K562 (cell line): Measurements from ENCODE around the gene CPHXL2. TPM values are rescaled to one million over a fixed set of nuclear protein-coding genes. Genes with fewer than 3 reads are reported as not detected.

Experiments used
- ATAC-seq: fragments of 200-7000 bp; cut with Tn5 transposase; 3 replicates; pipeline ENCODE4 v1.9.1; 2020; ENCODE audit warnings: moderate library complexity
- BruUV-seq: library from RNA; stranded (reverse); fragments of 400-500 nt; replicated peaks from 2 replicates; lab custom pipeline; 2021; lab: Mats Ljungman, UMichigan
- CTCF ChIA-PET: fragments of 300-600 bp; formaldehyde crosslinking; extraction: SDS; loops from one replicate; lab custom pipeline; 2021; ENCODE audit warnings: low intra/inter-chr PET ratio; lab: Yijun Ruan, JAX
- POLR2A ChIA-PET: fragments of 300-600, 350-650 bp; sonication (Branson Sonifier 250); formaldehyde crosslinking; extraction: SDS; loops from one replicate; lab custom pipeline; 2021; ENCODE audit warnings: antibody characterized with exemption, inconsistent platforms; lab: Yijun Ruan, JAX
- DNase-seq, 4 experiments: peaks; one replicate each; pipeline versions ENCODE4 v3.0.0 to v3.0.0-alpha.2; 2011 to 2018; ENCODE audit warnings: low spot score in 3 of 4, mixed read lengths in 3 of 4; ENCODE audit errors: extremely low read depth in 1 of 4
- FAIRE-seq: peaks from 2 replicates; lab custom pipeline; 2011; peaks lifted over from hg19 to GRCh38; lab: Jason Lieb, UNC
- H2AFZ ChIP-seq: 2 replicates; pipeline ENCODE4 v1.6.0; 2011; ENCODE audit warnings: low read depth, low read length, control low read depth, inconsistent platforms
- H3K27ac ChIP-seq: fragments of 200-600 bp; 3 replicates; pipeline ENCODE4 v1.8.0; 2011; ENCODE audit warnings: low read depth, mild to moderate bottlenecking, control low read depth, inconsistent platforms, low read length, moderate library complexity, mixed read lengths; ENCODE audit errors: extremely low read depth
- H3K27me3 ChIP-seq, 2 experiments: fragments of 300-600 bp in 1 of 2; 2 replicates in 1 of 2; 3 replicates in 1 of 2; pipeline versions ENCODE4 v1.6.0 to v1.8.0; 2011; ENCODE audit warnings: inconsistent platforms in 2 of 2, low read length in 2 of 2, mild to moderate bottlenecking in 1 of 2, mixed read lengths in 1 of 2, moderate library complexity in 1 of 2; ENCODE audit not compliant: control insufficient read depth in 2 of 2, insufficient read depth in 2 of 2
- H3K36me3 ChIP-seq: fragments of 300-600 bp; 3 replicates; pipeline ENCODE4 v1.8.0; 2011; ENCODE audit warnings: mild to moderate bottlenecking, low read length, inconsistent platforms; ENCODE audit not compliant: control insufficient read depth, insufficient read depth
- H3K4me1 ChIP-seq, 2 experiments: fragments of 200-600 bp in 1 of 2; replicated peaks in 1 of 2; 2 replicates in 1 of 2; 3 replicates in 1 of 2; pipeline versions ENCODE4 v1.5.1 to v1.8.0; 2011; ENCODE audit warnings: inconsistent platforms in 2 of 2, low read length in 2 of 2, mild to moderate bottlenecking in 1 of 2, mixed read lengths in 1 of 2, moderate library complexity in 1 of 2; ENCODE audit not compliant: control insufficient read depth in 2 of 2, insufficient read depth in 2 of 2
- H3K4me2 ChIP-seq: 2 replicates; pipeline ENCODE4 v1.6.1; 2011; ENCODE audit warnings: low read length, control low read depth, inconsistent platforms, mixed read lengths; ENCODE audit not compliant: insufficient read depth
- H3K4me3 ChIP-seq: fragments of 200-600 bp; sonication (generic), shearing (Covaris generic); 2 replicates; pipeline ENCODE4 v1.5.1; 2016; ENCODE audit warnings: control low read depth, inconsistent platforms
- H3K79me2 ChIP-seq: fragments of 200-600 bp; 3 replicates; pipeline ENCODE4 v1.8.0; 2011; ENCODE audit warnings: low read length, inconsistent platforms; ENCODE audit not compliant: control insufficient read depth, insufficient read depth
- H3K9ac ChIP-seq, 2 experiments: 2 replicates each; pipeline versions ENCODE4 v1.6.0 to v1.6.1; 2011; ENCODE audit warnings: low read depth in 2 of 2, low read length in 2 of 2, control low read depth in 1 of 2, inconsistent platforms in 1 of 2, mild to moderate bottlenecking in 1 of 2, mixed read lengths in 1 of 2; ENCODE audit not compliant: insufficient read depth in 1 of 2
- H3K9me1 ChIP-seq: one replicate; pipeline ENCODE4 v1.6.0; 2011; ENCODE audit warnings: inconsistent platforms, mild to moderate bottlenecking, low read length, moderate library complexity; ENCODE audit not compliant: control insufficient read depth, insufficient read depth
- H3K9me3 ChIP-seq: replicated peaks from 2 replicates; pipeline ENCODE4 v1.5.1; 2011; ENCODE audit warnings: low read depth, low read length, inconsistent platforms; ENCODE audit not compliant: control insufficient read depth, insufficient read depth
- H4K20me1 ChIP-seq: replicated peaks from 2 replicates; pipeline ENCODE4 v1.6.1; 2011; ENCODE audit warnings: low read length, inconsistent platforms, mixed read lengths; ENCODE audit not compliant: control insufficient read depth, insufficient read depth
- CHD2 ChIP-seq: IDR thresholded peaks from 2 replicates; pipeline ENCODE4 v1.6.1; 2011; ENCODE audit warnings: low read depth, low read length
- CTCFL ChIP-seq: IDR thresholded peaks from 2 replicates; pipeline ENCODE4 v1.6.1; 2011; ENCODE audit warnings: borderline replicate concordance, low read depth, mild to moderate bottlenecking, moderate library complexity, low read length; ENCODE audit not compliant: insufficient read depth, poor library complexity, severe bottlenecking
- EHMT2 ChIP-seq: fragments of 450-650 bp; IDR thresholded peaks from 2 replicates; pipeline ENCODE4 v1.6.1; 2018; ENCODE audit warnings: antibody characterized with exemption
- ETS1 ChIP-seq: conservative IDR thresholded peaks from 2 replicates; pipeline ENCODE4 v1.6.1; 2011; ENCODE audit warnings: low read depth, mild to moderate bottlenecking, low read length; ENCODE audit not compliant: control insufficient read depth
- GATAD2B ChIP-seq: fragments of 450-650 bp; IDR thresholded peaks from 2 replicates; pipeline ENCODE4 v1.6.1; 2017; ENCODE audit warnings: mild to moderate bottlenecking, borderline replicate concordance
- NR3C1 ChIP-seq: sonication (generic); formaldehyde crosslinking; IDR thresholded peaks from 2 replicates; pipeline ENCODE4 v1.8.1; 2022; ENCODE audit warnings: missing genetic modification reagents
- PHF20 ChIP-seq: fragments of 450-650 bp; IDR thresholded peaks from 2 replicates; pipeline ENCODE4 v1.6.1; 2018; ENCODE audit not compliant: partially characterized antibody
- POLR2AphosphoS2 ChIP-seq: IDR thresholded peaks from 2 replicates; pipeline ENCODE4 v1.6.1; 2012; ENCODE audit warnings: low read length, improper control_type of control experiment
- RNF2 ChIP-seq: sonication (generic); IDR thresholded peaks from 2 replicates; pipeline ENCODE4 v1.6.1; 2016
- TAF15 ChIP-seq: fragments of 200-400 bp; formaldehyde crosslinking; IDR thresholded peaks from 2 replicates; pipeline ENCODE4 v1.6.1; 2017; ENCODE audit warnings: mild to moderate bottlenecking, low read depth, low read length, moderate library complexity
- ZFP36 ChIP-seq: fragments of 150-350 bp; IDR thresholded peaks from 2 replicates; pipeline ENCODE4 v1.6.1; 2018; ENCODE audit warnings: low read length, low read depth; ENCODE audit not compliant: partially characterized antibody
- ZNF134 ChIP-seq: fragments of 250-450 bp; sonication (Bioruptor Pico); conservative IDR thresholded peaks from 2 replicates; pipeline ENCODE4 v1.4.0; 2020
- ZNF316 ChIP-seq: fragments of 450-650 bp; IDR thresholded peaks from 2 replicates; pipeline ENCODE4 v1.6.1; 2016
- ZNF518B ChIP-seq: fragments of 250-450 bp; sonication (Bioruptor Pico); IDR thresholded peaks from 2 replicates; pipeline ENCODE4 v1.5.0; 2021; ENCODE audit warnings: mild to moderate bottlenecking, moderate library complexity
- ZNF764 ChIP-seq: fragments of 250-450 bp; sonication (Bioruptor Pico); IDR thresholded peaks from 2 replicates; pipeline ENCODE4 v1.4.0; 2020; ENCODE audit warnings: low read depth, mild to moderate bottlenecking, moderate library complexity
- ZNF785 ChIP-seq: fragments of 250-450 bp; sonication (Bioruptor Pico); IDR thresholded peaks from 2 replicates; pipeline ENCODE4 v1.4.0; 2020; ENCODE audit warnings: mild to moderate bottlenecking
- WGBS: fragments of 100-300 bp; shearing (Covaris generic); methylation state at CpG from one replicate; pipeline ENCODE4 v1.1.6; 2016; ENCODE audit warnings: low coverage, mixed read lengths; ENCODE audit not compliant: insufficient coverage; ENCODE audit errors: missing lambda C conversion rate; 5-methylcytosine and 5-hydroxymethylcytosine counted together
- in situ Hi-C: fragments of 300-500 bp; cut with MboI; formaldehyde crosslinking; loops from 4 replicates; pipeline ENCODE4 v1.15.0; 2018; ENCODE audit warnings: inconsistent platforms, mixed read lengths
- intact Hi-C: fragments of 100-400 bp; cut with micrococcal nuclease; formaldehyde crosslinking; loops from 2 replicates; pipeline ENCODE4 v1.14.2; 2022
- polyA plus RNA-seq, 8 experiments: library from polyadenylated mRNA; depleted of rRNA in 4 of 8; stranded (reverse) in 5 of 8; unstranded in 3 of 8; fragments of >200 nt; fragmentation: Nextera tagmentation in 2 of 8; fragmentation: Illumina TruSeq in 1 of 8; extraction: Ambion mirVana in 2 of 8; extraction: Trizol in 1 of 8; gene quantifications; 2 replicates each; pipeline versions ENCODE4 v1.2.1 to v1.2.3, GENCODE V29; 2011 to 2014; ENCODE audit warnings: inconsistent platforms in 1 of 8, missing spikeins in 1 of 8
- total RNA-seq, 7 experiments: library from RNA; depleted of rRNA in 6 of 7; stranded (reverse); fragments of >200 nt in 6 of 7; fragmentation: Illumina TruSeq in 2 of 7; extraction: Trizol in 2 of 7; gene quantifications; 2 replicates each; pipeline versions ENCODE4 v1.2.1 to v1.2.3, GENCODE V29; 2011 to 2021; ENCODE audit warnings: low replicate concordance in 1 of 7

Gene CPHXL2
- total and polyA plus RNA-seq, 9 of the 15 experiments (the other 6 are each of a cell fraction or from before 2014, with no cell fraction given), result not detected

GRCh38 chr16:75617121-75617520, 59.7 kb downstream of the CPHXL2 start (continued):
- no peak for TF ChIP-seq ZNF518B (CRISPR knock-in tag)
- TF ChIP-seq POLR2AphosphoS2, result no peak
- no peak for TF ChIP-seq ZNF785
- TF ChIP-seq CHD2, result no peak
- TF ChIP-seq PHF20, result no peak
- no peak for TF ChIP-seq ZNF134 (CRISPR knock-in tag)
- no peak for TF ChIP-seq NR3C1 (CRISPR knock-in tag)
- no peak for TF ChIP-seq ZFP36

- intact Hi-C loops, result no loop called here
- H3K36me3 ChIP-seq, result peaks cover 53% of the 10 kb centered on the region
- CTCF ChIA-PET, result interaction anchor here (0.6 kb wide), 1 partner anchor 351 kb away, joined by 3 read pairs; no protein-coding TSS in a partner anchor
- TF ChIP-seq CTCFL, result no peak
- no peak for TF ChIP-seq RNF2
- no peak for TF ChIP-seq EHMT2
- no peak for TF ChIP-seq ZNF316
- no peak for TF ChIP-seq ZNF764 (CRISPR knock-in tag)
- no peak for TF ChIP-seq ETS1
- no peak for TF ChIP-seq GATAD2B
- TF ChIP-seq TAF15, result no peak
These were observed 60.2 kb downstream of the CPHXL2 start for GRCh38 chr16:75616521-75617010.

More at GRCh38 chr16:75616521-75617010, 60.2 kb downstream of the CPHXL2 start:
- no peak overlapping the region for H3K27ac ChIP-seq
- no peaks in the 10 kb centered on the region for H3K9me3 ChIP-seq
- in situ Hi-C loops, result no loop called here
- POLR2A ChIA-PET, result no interaction called here
- ATAC-seq (no peak), DNase-seq (no peak), FAIRE-seq (no peak)
- no peak overlapping the region for H3K4me2 ChIP-seq
- H4K20me1 ChIP-seq, result no peaks in the 10 kb centered on the region
- no peaks in the 10 kb centered on the region for H3K9me1 ChIP-seq
- H3K27me3 ChIP-seq, result no peaks in the 10 kb centered on the region
- no peak overlapping the region for H2AFZ ChIP-seq
- peaks cover 1% of the 10 kb centered on the region; the same call in 1 of the 3 replicates for H3K79me2 ChIP-seq
- peaks cover 10 to 18% of the 10 kb centered on the region in 2 experiments for H3K4me1 ChIP-seq
- H3K9ac ChIP-seq, result no peak overlapping the region
- WGBS, result 79% methylated on average over 4 of the region's 4 CpGs
- no peak overlapping the region for H3K4me3 ChIP-seq
- no TSS peak for BruUV-seq
